IMR-90 (cell line): ENCODE results near the gene DSCAML1. TPM values are rescaled to one million over a fixed set of nuclear protein-coding genes. Genes with fewer than 3 reads are reported as not detected.

Experiments used
- ATAC-seq: fragments of 200-7000 bp; cut with Tn5 transposase; 2 replicates; pipeline ENCODE4 v1.9.1; 2020; ENCODE audit warnings: low read depth, mild to moderate bottlenecking, moderate library complexity
- BruUV-seq: library from RNA; stranded (reverse); fragments of 400-500 nt; replicated peaks from 2 replicates; lab custom pipeline; 2021; lab: Mats Ljungman, UMichigan
- CTCF ChIA-PET: fragments of 300-600 bp; formaldehyde crosslinking; extraction: SDS; loops from one replicate; lab custom pipeline; 2021; ENCODE audit warnings: antibody characterized with exemption; lab: Yijun Ruan, JAX
- POLR2A ChIA-PET: fragments of 300-600 bp; sonication (Branson Sonifier 250); formaldehyde crosslinking; loops from one replicate; lab custom pipeline; 2022; ENCODE audit warnings: antibody characterized with exemption; ENCODE audit not compliant: unreplicated experiment; lab: Charles Lee
- DNase-seq: peaks from one replicate; pipeline ENCODE4 v3.0.0; 2013
- H2AFZ ChIP-seq: replicated peaks from 2 replicates; pipeline ENCODE3; 2013; ENCODE audit warnings: low read length, mild to moderate bottlenecking; ENCODE audit not compliant: poor library complexity
- H2AK5ac ChIP-seq: 2 replicates; pipeline ENCODE4 v1.6.1; 2013; ENCODE audit warnings: low read depth, low read length, inconsistent platforms
- H2AK9ac ChIP-seq: replicated peaks from 2 replicates; pipeline ENCODE3; 2013; ENCODE audit warnings: mild to moderate bottlenecking, low read depth, low read length, moderate library complexity; ENCODE audit not compliant: poor library complexity
- H2BK120ac ChIP-seq: 2 replicates; pipeline ENCODE4 v1.6.1; 2013; ENCODE audit warnings: low read depth, low read length, inconsistent platforms
- H2BK15ac ChIP-seq: 3 replicates; pipeline ENCODE4 v1.6.1; 2013; ENCODE audit warnings: low read depth, low read length, inconsistent platforms
- H2BK20ac ChIP-seq: 2 replicates; pipeline ENCODE4 v1.6.1; 2013; ENCODE audit warnings: low read depth, mild to moderate bottlenecking, inconsistent platforms, low read length, moderate library complexity
- H2BK5ac ChIP-seq: 2 replicates; pipeline ENCODE4 v1.6.1; 2013; ENCODE audit warnings: mild to moderate bottlenecking, low read depth, low read length, inconsistent platforms; ENCODE audit not compliant: poor library complexity, severe bottlenecking
- H3K14ac ChIP-seq: replicated peaks from 2 replicates; pipeline ENCODE4 v1.6.1; 2013; ENCODE audit warnings: low read depth, low read length, inconsistent platforms
- H3K18ac ChIP-seq: 2 replicates; pipeline ENCODE4 v1.6.1; 2013; ENCODE audit warnings: low read depth, low read length, control low read depth
- H3K23ac ChIP-seq: 2 replicates; pipeline ENCODE4 v1.6.1; 2013; ENCODE audit warnings: low read depth, low read length, inconsistent platforms
- H3K27ac ChIP-seq: 2 replicates; pipeline ENCODE4 v1.5.1; 2013; ENCODE audit warnings: mild to moderate bottlenecking, control low read depth, low read length; ENCODE audit not compliant: insufficient read depth
- H3K27me3 ChIP-seq: 2 replicates; pipeline ENCODE4 v1.6.1; 2013; ENCODE audit warnings: low read length; ENCODE audit not compliant: control insufficient read depth, insufficient read depth
- H3K36me3 ChIP-seq: 2 replicates; pipeline ENCODE4 v1.6.1; 2013; ENCODE audit warnings: low read length, mixed read lengths; ENCODE audit not compliant: control insufficient read depth, insufficient read depth
- H3K4ac ChIP-seq: 2 replicates; pipeline ENCODE4 v1.6.1; 2013; ENCODE audit warnings: low read depth, low read length, inconsistent platforms
- H3K4me1 ChIP-seq: 2 replicates; pipeline ENCODE4 v1.6.1; 2013; ENCODE audit warnings: low read length, mixed read lengths; ENCODE audit not compliant: control insufficient read depth, insufficient read depth
- H3K4me2 ChIP-seq: 2 replicates; pipeline ENCODE4 v1.6.1; 2013; ENCODE audit warnings: low read depth, mild to moderate bottlenecking, control low read depth, low read length, moderate library complexity
- H3K4me3 ChIP-seq: 2 replicates; pipeline ENCODE4 v1.5.1; 2013; ENCODE audit warnings: low read depth, mild to moderate bottlenecking, control low read depth, low read length, moderate library complexity; ENCODE audit not compliant: insufficient read depth
- H3K56ac ChIP-seq: 2 replicates; pipeline ENCODE4 v1.6.1; 2013; ENCODE audit warnings: low read length, inconsistent platforms; ENCODE audit not compliant: insufficient read depth; ENCODE audit errors: extremely low read depth
- H3K79me1 ChIP-seq, 2 experiments: 2 replicates each; pipeline ENCODE4 v1.6.1; 2013; ENCODE audit warnings: low read length in 2 of 2, inconsistent platforms in 1 of 2, low read depth in 1 of 2
- H3K9ac ChIP-seq: 2 replicates; pipeline ENCODE4 v1.6.1; 2013; ENCODE audit warnings: low read depth, low read length, control low read depth
- H3K9me1 ChIP-seq: 2 replicates; pipeline ENCODE4 v1.6.1; 2013; ENCODE audit warnings: low read length, inconsistent platforms; ENCODE audit not compliant: insufficient read depth
- H3K9me3 ChIP-seq: 2 replicates; pipeline ENCODE4 v1.6.1; 2013; ENCODE audit warnings: low read length; ENCODE audit not compliant: control insufficient read depth, insufficient read depth
- H4K20me1 ChIP-seq: 2 replicates; pipeline ENCODE4 v1.6.1; 2013; ENCODE audit warnings: low read length, inconsistent platforms; ENCODE audit not compliant: insufficient read depth
- H4K5ac ChIP-seq: 2 replicates; pipeline ENCODE4 v1.6.1; 2013; ENCODE audit warnings: mild to moderate bottlenecking, low read depth, low read length, control low read depth
- H4K8ac ChIP-seq, 2 experiments: 2 replicates each; pipeline ENCODE4 v1.6.1; 2013; ENCODE audit warnings: low read depth in 2 of 2, low read length in 2 of 2, control low read depth in 1 of 2, inconsistent platforms in 1 of 2
- H4K91ac ChIP-seq: 2 replicates; pipeline ENCODE4 v1.6.1; 2013; ENCODE audit warnings: low read depth, low read length, inconsistent platforms; ENCODE audit not compliant: insufficient read depth
- BHLHE40 ChIP-seq: fragments of 150-350 bp; IDR thresholded peaks from 2 replicates; pipeline ENCODE4 v1.6.1; 2016; ENCODE audit warnings: mild to moderate bottlenecking, low read depth, low read length
- CEBPB ChIP-seq: IDR thresholded peaks from 2 replicates; pipeline ENCODE4 v1.6.1; 2012; ENCODE audit warnings: low read depth, low read length, improper control_type of control experiment
- CHD1 ChIP-seq: IDR thresholded peaks from 2 replicates; pipeline ENCODE4 v1.6.1; 2012; ENCODE audit warnings: low read depth, low read length, improper control_type of control experiment
- CTCF ChIP-seq: conservative IDR thresholded peaks from 2 replicates; pipeline ENCODE4 v1.5.1; 2012; ENCODE audit warnings: mild to moderate bottlenecking, low read depth, low read length, improper control_type of control experiment
- ELK1 ChIP-seq: fragments of 150-350 bp; IDR thresholded peaks from 2 replicates; pipeline ENCODE4 v1.6.1; 2016; ENCODE audit warnings: low read depth, mild to moderate bottlenecking, low read length, moderate library complexity, borderline replicate concordance
- FOS ChIP-seq: fragments of 150-350 bp; IDR thresholded peaks from 2 replicates; pipeline ENCODE4 v1.6.1; 2016; ENCODE audit warnings: low read depth, low read length
- MAFK ChIP-seq: IDR thresholded peaks from 2 replicates; pipeline ENCODE4 v1.6.1; 2012; ENCODE audit warnings: low read depth, low read length, improper control_type of control experiment
- MAZ ChIP-seq: IDR thresholded peaks from 2 replicates; pipeline ENCODE4 v1.6.1; 2012; ENCODE audit warnings: low read depth, mild to moderate bottlenecking, low read length, improper control_type of control experiment, moderate library complexity, borderline replicate concordance
- MXI1 ChIP-seq: IDR thresholded peaks from 2 replicates; pipeline ENCODE4 v1.6.1; 2012; ENCODE audit warnings: low read depth, mild to moderate bottlenecking, low read length, moderate library complexity, borderline replicate concordance
- NFE2L2 ChIP-seq: fragments of 150-350 bp; IDR thresholded peaks from 2 replicates; pipeline ENCODE4 v1.6.1; 2016; ENCODE audit warnings: low read depth, mild to moderate bottlenecking, low read length
- POLR2A ChIP-seq: IDR thresholded peaks from 2 replicates; pipeline ENCODE4 v1.6.1; 2012; ENCODE audit warnings: mild to moderate bottlenecking, low read depth, low read length
- RAD21 ChIP-seq: IDR thresholded peaks from 2 replicates; pipeline ENCODE4 v1.6.1; 2012; ENCODE audit warnings: low read length, improper control_type of control experiment
- RCOR1 ChIP-seq: IDR thresholded peaks from 2 replicates; pipeline ENCODE4 v1.6.1; 2012; ENCODE audit warnings: mild to moderate bottlenecking, low read length, improper control_type of control experiment; ENCODE audit not compliant: insufficient replicate concordance
- RFX5 ChIP-seq: IDR thresholded peaks from 2 replicates; pipeline ENCODE4 v1.8.0; 2012; ENCODE audit warnings: low read depth, mild to moderate bottlenecking, low read length, moderate library complexity
- SMC3 ChIP-seq: fragments of 150-350 bp; IDR thresholded peaks from 2 replicates; pipeline ENCODE4 v1.6.1; 2016; ENCODE audit warnings: low read depth, mild to moderate bottlenecking, antibody characterized with exemption, low read length, moderate library complexity
- USF2 ChIP-seq: fragments of 150-350 bp; IDR thresholded peaks from 2 replicates; pipeline ENCODE4 v1.6.1; 2017; ENCODE audit warnings: mild to moderate bottlenecking, antibody characterized with exemption, low read length, low read depth
- whole genome bisulfite sequencing, 2 experiments: methylation state at CpG; one replicate each; pipeline versions ENCODE4 v1.1.5 to v1.1.7; 2013; ENCODE audit warnings: missing lambda C conversion rate in 2 of 2; ENCODE audit not compliant: insufficient read length in 1 of 2; ENCODE audit errors: extremely low coverage in 2 of 2; 5-methylcytosine and 5-hydroxymethylcytosine counted together
- dilution Hi-C: fragments of 300-500 bp; cut with HindIII; formaldehyde crosslinking; loops from one replicate; pipeline ENCODE4 v1.14.3; 2018; ENCODE audit warnings: low sequenced_read_pairs; ENCODE audit not compliant: unreplicated experiment
- in situ Hi-C: fragments of 300-500 bp; cut with MboI; formaldehyde crosslinking; loops from 3 replicates; pipeline ENCODE4 v1.14.3; 2019; ENCODE audit warnings: low sequenced_read_pairs, inconsistent platforms, mixed read lengths
- intact Hi-C: fragments of 100-400 bp; cut with micrococcal nuclease; formaldehyde crosslinking; loops from 2 replicates; pipeline ENCODE4 v1.10.0; 2022
- polyA plus RNA-seq, 3 experiments: library from polyadenylated mRNA; depleted of rRNA; stranded (reverse); fragments of >200 nt; gene quantifications; 2 replicates each; pipeline ENCODE4 v1.2.3, GENCODE V29; 2012; ENCODE audit warnings: low replicate concordance in 1 of 3
- total RNA-seq: library from RNA; depleted of rRNA; stranded (reverse); fragments of >200 nt; gene quantifications from 2 replicates; pipeline ENCODE4 v1.2.3, GENCODE V29; 2012

The DSCAML1 gene
- total and polyA plus RNA-seq, 2 of the 4 experiments (the other 2 are of a cell fraction), result not detected

GRCh38 chr11:117642835-117643234 lies 154.2 kb downstream of the DSCAML1 start:
- no peak overlapping the region for H2AFZ ChIP-seq
- no peak for DNase-seq
- WGBS, 2 experiments, result no CpG with 5 or more reads among the region's 3 CpGs
- dilution Hi-C loops (no loop called here), intact Hi-C loops (no loop called here), in situ Hi-C loops (no loop called here)
- H2BK120ac ChIP-seq, result no peak overlapping the region
- no peaks in the 10 kb centered on the region for H3K79me1 ChIP-seq
- BruUV-seq, result no TSS peak
- H3K27ac ChIP-seq, result no peak overlapping the region
- H3K9ac ChIP-seq, result no peak overlapping the region
- no peak overlapping the region for H3K56ac ChIP-seq
- no peak overlapping the region for H2BK20ac ChIP-seq
- H4K20me1 ChIP-seq, result no peaks in the 10 kb centered on the region
- CTCF ChIA-PET, result no interaction called here
- ATAC-seq, result no peak
- no peak overlapping the region for H3K23ac ChIP-seq
- no peak overlapping the region for H2BK5ac ChIP-seq
- H3K4me3 ChIP-seq, result no peak overlapping the region
- H3K18ac ChIP-seq, result no peak overlapping the region
- no peak overlapping the region for H3K14ac ChIP-seq
- no peak overlapping the region for H3K4ac ChIP-seq
- H4K5ac ChIP-seq, result no peak overlapping the region
- TF ChIP-seq CHD1, result no peak
- no peak for TF ChIP-seq BHLHE40
- TF ChIP-seq FOS, result no peak
- TF ChIP-seq CEBPB, result no peak
- no peak for TF ChIP-seq NFE2L2
- TF ChIP-seq RAD21, result no peak
- TF ChIP-seq RCOR1, result no peak
- no peak for TF ChIP-seq MAFK
- no peak for TF ChIP-seq MAZ
- no peak for TF ChIP-seq RFX5
- TF ChIP-seq POLR2A, result no peak
- no peak for TF ChIP-seq SMC3
- TF ChIP-seq USF2, result no peak
- TF ChIP-seq MXI1, result no peak
- no peak for TF ChIP-seq ELK1
- TF ChIP-seq CTCF, result no peak
- H3K4me2 ChIP-seq, result no peak overlapping the region
- no peak overlapping the region for H2AK9ac ChIP-seq
- H4K8ac ChIP-seq, result no peak overlapping the region
- no peak overlapping the region for H4K91ac ChIP-seq
- no peak overlapping the region for H2BK15ac ChIP-seq
- no peaks in the 10 kb centered on the region for H3K4me1 ChIP-seq
- POLR2A ChIA-PET, result no interaction called here
- peaks cover 13% of the 10 kb centered on the region for H3K27me3 ChIP-seq
- H3K36me3 ChIP-seq, result no peaks in the 10 kb centered on the region
- no peak overlapping the region for H2AK5ac ChIP-seq
- H3K9me1 ChIP-seq, result no peaks in the 10 kb centered on the region
- no peaks in the 10 kb centered on the region for H3K9me3 ChIP-seq
